ENCODE measurements around the gene CLCN6.

DNA sequence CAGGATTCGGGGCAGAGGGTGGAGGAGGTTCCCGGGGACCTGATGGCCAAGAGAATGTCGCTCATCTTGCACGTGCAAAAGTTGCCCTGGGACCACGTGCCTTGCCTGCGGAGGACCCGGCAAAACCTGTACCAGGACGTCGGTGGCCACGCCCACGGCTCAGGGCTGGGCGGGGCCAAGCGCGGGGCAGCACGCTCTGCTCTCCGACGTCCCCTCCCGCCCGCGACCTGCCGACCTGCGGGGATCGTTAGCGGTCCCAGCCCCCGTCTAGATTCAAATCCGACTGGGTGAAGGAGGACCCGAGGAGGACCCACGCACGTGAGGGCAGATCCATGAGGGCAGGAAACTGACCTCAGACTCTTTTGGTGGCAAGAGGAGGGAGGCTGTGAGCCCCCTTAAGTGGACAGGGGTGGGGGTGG is 44.0 kb upstream of the CLCN6 start, which contains the start of gene C1orf167:
- TF ChIP-seq ZBTB20 (CRISPR knock-in tag; IDR thresholded peaks at IDR 0.05; ENCODE audit: borderline replicate concordance, low read depth), result no peak
- TF ChIP-seq, protein P1, sequence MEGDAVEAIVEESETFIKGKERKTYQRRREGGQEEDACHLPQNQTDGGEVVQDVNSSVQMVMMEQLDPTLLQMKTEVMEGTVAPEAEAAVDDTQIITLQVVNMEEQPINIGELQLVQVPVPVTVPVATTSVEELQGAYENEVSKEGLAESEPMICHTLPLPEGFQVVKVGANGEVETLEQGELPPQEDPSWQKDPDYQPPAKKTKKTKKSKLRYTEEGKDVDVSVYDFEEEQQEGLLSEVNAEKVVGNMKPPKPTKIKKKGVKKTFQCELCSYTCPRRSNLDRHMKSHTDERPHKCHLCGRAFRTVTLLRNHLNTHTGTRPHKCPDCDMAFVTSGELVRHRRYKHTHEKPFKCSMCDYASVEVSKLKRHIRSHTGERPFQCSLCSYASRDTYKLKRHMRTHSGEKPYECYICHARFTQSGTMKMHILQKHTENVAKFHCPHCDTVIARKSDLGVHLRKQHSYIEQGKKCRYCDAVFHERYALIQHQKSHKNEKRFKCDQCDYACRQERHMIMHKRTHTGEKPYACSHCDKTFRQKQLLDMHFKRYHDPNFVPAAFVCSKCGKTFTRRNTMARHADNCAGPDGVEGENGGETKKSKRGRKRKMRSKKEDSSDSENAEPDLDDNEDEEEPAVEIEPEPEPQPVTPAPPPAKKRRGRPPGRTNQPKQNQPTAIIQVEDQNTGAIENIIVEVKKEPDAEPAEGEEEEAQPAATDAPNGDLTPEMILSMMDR (CRISPR knock-in tag; IDR thresholded peaks at IDR 0.05), result no peak
- TF ChIP-seq POLR2A (IDR thresholded peaks at IDR 0.05; ENCODE audit: insufficient read depth in 1 of 2, low read depth in 2 of 2, low read length in 2 of 2), result no peak
- no peak for TF ChIP-seq ZNF501 (CRISPR knock-in tag; IDR thresholded peaks at IDR 0.05)

Measured in HepG2 (cell line).